TTC549 (cell line): Measurements from ENCODE around the gene ADAMTS12.

Experiments
- FAIRE-seq: peaks from 2 replicates; lab custom pipeline; 2012; peaks lifted over from hg19 to GRCh38; lab: Jason Lieb, UNC

ADAMTS12 gene

GRCh38 chr5:33641744-33642505, 249.9 kb downstream of the ADAMTS12 start:
- FAIRE-seq = no peak

GRCh38 chr5:33639474-33639873, 252.3 kb downstream of the ADAMTS12 start:
- FAIRE-seq = no peak

- FAIRE-seq = no peak
Measured at GRCh38 chr5:33637011-33637410, 254.8 kb downstream of the ADAMTS12 start.

- no peak for FAIRE-seq
Measured at GRCh38 chr5:33635582-33635981, 256.2 kb downstream of the ADAMTS12 start.

- FAIRE-seq = no peak
Measured at GRCh38 chr5:33633699-33634098, 258.1 kb downstream of the ADAMTS12 start.

GRCh38 chr5:33631786-33632185, 260.0 kb downstream of the ADAMTS12 start:
- no peak for FAIRE-seq

GRCh38 chr5:33631139-33631538, 260.7 kb downstream of the ADAMTS12 start:
- no peak for FAIRE-seq

GRCh38 chr5:33629999-33630398, 261.8 kb downstream of the ADAMTS12 start:
- FAIRE-seq = no peak

GRCh38 chr5:33628796-33629195, 263.0 kb downstream of the ADAMTS12 start:
- FAIRE-seq = no peak

- FAIRE-seq = no peak
Measured at GRCh38 chr5:33621514-33621913, 270.3 kb downstream of the ADAMTS12 start.

GRCh38 chr5:33614039-33614438, 277.8 kb downstream of the ADAMTS12 start:
- no peak for FAIRE-seq

GRCh38 chr5:33612386-33612785, 279.4 kb downstream of the ADAMTS12 start:
- FAIRE-seq = no peak

GRCh38 chr5:33611877-33612276, 279.9 kb downstream of the ADAMTS12 start:
- FAIRE-seq = no peak

GRCh38 chr5:33608344-33609041, 283.3 kb downstream of the ADAMTS12 start:
- FAIRE-seq = no peak

- no peak for FAIRE-seq
Measured at GRCh38 chr5:33604503-33604902, 287.3 kb downstream of the ADAMTS12 start.

- no peak for FAIRE-seq
Measured at GRCh38 chr5:33601881-33602280, 289.9 kb downstream of the ADAMTS12 start.

GRCh38 chr5:33595303-33595702, 296.5 kb downstream of the ADAMTS12 start:
- FAIRE-seq = no peak

GRCh38 chr5:33594006-33594405, 297.8 kb downstream of the ADAMTS12 start:
- no peak for FAIRE-seq

GRCh38 chr5:33592245-33592644, 299.5 kb downstream of the ADAMTS12 start:
- FAIRE-seq = no peak

GRCh38 chr5:33588654-33589372, 303.0 kb downstream of the ADAMTS12 start:
- no peak for FAIRE-seq

- no peak for FAIRE-seq
Measured at GRCh38 chr5:33583332-33583731, 308.5 kb downstream of the ADAMTS12 start.

GRCh38 chr5:33582417-33582816, 309.4 kb downstream of the ADAMTS12 start:
- no peak for FAIRE-seq

- FAIRE-seq = no peak
Measured at GRCh38 chr5:33579789-33580188, 312.0 kb downstream of the ADAMTS12 start.
